Measurements from ENCODE around the gene S100A7A.

S100A7A gene

DNA sequence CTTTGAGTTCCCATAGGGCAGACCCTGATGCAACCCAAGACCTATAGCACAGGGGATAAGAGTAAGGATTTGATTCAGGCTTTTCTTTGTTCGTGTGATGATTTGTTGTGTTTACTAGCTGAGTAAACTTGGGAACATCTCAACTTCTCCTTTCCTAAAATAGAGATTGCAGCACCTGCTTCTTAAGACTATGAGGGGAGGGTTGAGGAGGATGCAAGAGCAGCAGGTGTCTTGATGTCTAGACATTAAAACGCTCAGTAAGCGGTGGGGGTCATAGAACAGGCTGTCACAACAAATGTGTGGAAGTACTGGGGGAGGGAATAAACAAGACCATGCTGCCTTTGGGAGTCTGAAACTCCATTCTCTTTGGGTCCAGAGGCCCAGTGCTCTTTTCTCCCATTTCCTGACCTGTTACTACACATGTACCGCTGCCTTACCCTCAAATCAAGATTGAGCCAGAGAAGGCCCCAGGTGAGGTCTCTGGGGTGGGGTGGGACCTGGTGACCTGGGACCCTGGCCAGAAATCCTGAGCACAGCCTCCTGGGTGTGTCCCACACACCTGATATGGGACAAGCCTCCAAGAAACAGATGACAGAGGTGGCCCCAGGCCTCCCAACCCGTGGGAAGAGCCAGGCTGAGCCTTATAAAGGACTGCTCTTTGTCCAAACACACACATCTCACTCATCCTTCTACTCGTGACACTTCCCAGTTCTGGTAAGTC lies at the start of gene S100A7A:
Gene S100A7A, plus strand, starts transcription at position 671 of the 721 bp plus-strand sequence. CDS start 1,563 bp downstream, outside the sequence.
- TF ChIP-seq, protein P1, sequence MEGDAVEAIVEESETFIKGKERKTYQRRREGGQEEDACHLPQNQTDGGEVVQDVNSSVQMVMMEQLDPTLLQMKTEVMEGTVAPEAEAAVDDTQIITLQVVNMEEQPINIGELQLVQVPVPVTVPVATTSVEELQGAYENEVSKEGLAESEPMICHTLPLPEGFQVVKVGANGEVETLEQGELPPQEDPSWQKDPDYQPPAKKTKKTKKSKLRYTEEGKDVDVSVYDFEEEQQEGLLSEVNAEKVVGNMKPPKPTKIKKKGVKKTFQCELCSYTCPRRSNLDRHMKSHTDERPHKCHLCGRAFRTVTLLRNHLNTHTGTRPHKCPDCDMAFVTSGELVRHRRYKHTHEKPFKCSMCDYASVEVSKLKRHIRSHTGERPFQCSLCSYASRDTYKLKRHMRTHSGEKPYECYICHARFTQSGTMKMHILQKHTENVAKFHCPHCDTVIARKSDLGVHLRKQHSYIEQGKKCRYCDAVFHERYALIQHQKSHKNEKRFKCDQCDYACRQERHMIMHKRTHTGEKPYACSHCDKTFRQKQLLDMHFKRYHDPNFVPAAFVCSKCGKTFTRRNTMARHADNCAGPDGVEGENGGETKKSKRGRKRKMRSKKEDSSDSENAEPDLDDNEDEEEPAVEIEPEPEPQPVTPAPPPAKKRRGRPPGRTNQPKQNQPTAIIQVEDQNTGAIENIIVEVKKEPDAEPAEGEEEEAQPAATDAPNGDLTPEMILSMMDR (IDR thresholded peaks at IDR 0.05), result no peak
- H3K27ac ChIP-seq, result no peak within 1 kb of the TSS

DNA sequence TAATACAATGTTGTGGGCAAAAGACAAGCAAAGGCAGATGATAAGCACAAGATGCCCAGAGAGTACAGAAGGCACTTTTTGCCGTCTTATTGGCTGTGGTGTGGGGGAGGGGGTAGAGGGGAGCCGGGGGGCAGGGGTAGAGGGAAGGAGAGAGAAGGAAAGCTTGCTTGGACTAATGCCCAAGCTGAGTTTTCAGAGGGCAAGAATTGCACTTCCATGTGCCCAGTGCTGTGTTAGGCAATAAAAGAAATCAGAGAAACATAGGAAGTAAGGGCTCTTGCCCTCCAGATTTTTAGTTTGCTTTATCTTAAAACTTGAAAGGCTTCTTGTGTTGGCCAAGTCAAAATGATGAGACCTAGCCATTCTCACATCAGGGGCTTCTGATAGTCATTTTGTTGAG lies 49.2 kb upstream of the S100A7A start:
- TF ChIP-seq, protein P1 (IDR thresholded peaks at IDR 0.05), result no peak
- no peak for TF ChIP-seq ZFX (IDR thresholded peaks at IDR 0.05; ENCODE audit: borderline replicate concordance)
- no peak overlapping the region for H3K27ac ChIP-seq

DNA sequence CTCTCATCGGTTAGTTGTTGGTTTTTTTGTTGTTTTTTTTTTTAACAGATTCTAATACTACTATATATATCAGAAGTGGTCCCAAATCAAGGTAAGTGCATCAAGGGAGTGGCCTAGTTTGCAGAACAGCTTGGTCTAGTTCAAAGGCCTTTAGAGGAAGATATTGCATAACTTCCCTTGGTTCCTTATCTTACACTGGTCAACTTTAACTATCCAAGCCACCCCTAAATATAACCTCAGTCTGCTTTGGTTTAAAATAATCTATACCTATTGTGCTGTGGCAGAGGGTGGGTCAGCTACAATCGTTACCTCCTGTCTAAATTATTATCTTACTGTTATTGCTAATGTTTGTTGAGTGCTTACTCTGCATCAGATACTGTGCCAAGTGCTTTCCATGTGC lies 47.8 kb upstream of the S100A7A start:
- TF ChIP-seq ZFX (IDR thresholded peaks at IDR 0.05; ENCODE audit: borderline replicate concordance), result no peak
- TF ChIP-seq, protein P1 (IDR thresholded peaks at IDR 0.05), result no peak
- no peak overlapping the region for H3K27ac ChIP-seq

DNA sequence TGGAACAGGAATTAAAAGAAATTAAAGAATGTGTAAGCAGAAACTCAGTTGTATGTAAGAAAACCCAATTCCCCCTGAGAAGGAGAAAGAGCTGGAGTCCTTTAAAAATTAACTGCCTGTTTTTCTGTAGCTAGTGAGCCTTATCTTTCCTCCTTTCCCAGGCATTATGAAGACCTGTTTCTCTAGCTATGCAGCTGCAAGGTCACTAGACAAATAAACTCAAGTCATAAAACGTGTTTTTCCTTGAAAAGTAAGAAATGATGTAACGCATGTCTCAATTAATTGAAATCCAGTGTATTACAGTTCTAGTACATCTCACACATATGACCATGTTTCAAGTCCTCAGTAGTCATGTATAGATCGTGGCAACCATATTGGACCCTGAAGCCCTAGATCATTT lies 46.2 kb upstream of the S100A7A start:
- TF ChIP-seq, protein P1 (IDR thresholded peaks at IDR 0.05), result no peak
- no peak for TF ChIP-seq ZFX (IDR thresholded peaks at IDR 0.05; ENCODE audit: borderline replicate concordance)
- no peak overlapping the region for H3K27ac ChIP-seq

DNA sequence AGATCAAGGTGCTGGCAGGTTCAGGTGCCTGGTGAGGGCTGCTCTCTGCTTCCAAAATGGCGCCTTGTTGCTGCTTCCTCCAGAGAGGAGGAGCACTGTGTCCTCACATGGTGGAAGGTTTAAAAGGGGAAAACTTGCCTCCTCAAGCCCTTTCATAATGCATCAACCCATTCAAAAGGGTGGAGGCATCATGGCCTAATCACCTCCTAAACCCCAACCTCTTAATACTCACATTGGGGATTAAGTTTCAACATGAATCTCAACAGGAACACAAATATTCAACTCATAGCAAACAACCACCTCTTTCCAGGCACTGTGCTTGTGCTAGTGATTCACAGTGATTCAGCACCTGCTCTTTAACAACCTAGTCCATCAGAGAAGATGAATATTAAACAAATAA lies 45.1 kb upstream of the S100A7A start:
- H3K27ac ChIP-seq, result no peak overlapping the region
- TF ChIP-seq, protein P1 (IDR thresholded peaks at IDR 0.05), result no peak
- no peak for TF ChIP-seq ZFX (IDR thresholded peaks at IDR 0.05; ENCODE audit: borderline replicate concordance)

DNA sequence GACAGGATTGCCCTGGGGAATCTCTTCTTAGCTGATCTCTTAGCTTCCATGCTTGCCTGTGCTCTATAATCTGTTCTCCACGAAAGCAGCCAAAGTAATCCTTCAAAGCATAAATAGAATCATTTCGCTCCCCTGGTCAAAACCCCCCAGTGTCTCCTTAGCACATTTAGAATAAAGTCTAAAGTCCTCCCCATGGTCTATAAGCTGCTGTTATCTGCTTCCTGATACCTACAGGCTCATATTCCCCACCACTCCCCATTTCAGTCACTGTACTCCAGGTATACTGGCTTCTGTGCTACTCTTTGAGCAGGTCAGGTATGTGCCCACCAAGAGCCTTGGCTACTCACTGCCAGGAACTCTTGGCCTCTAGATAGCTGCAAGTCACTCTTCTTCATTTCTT lies 43.7 kb upstream of the S100A7A start:
- no peak overlapping the region for H3K27ac ChIP-seq
- TF ChIP-seq ZFX (IDR thresholded peaks at IDR 0.05; ENCODE audit: borderline replicate concordance), result no peak

DNA sequence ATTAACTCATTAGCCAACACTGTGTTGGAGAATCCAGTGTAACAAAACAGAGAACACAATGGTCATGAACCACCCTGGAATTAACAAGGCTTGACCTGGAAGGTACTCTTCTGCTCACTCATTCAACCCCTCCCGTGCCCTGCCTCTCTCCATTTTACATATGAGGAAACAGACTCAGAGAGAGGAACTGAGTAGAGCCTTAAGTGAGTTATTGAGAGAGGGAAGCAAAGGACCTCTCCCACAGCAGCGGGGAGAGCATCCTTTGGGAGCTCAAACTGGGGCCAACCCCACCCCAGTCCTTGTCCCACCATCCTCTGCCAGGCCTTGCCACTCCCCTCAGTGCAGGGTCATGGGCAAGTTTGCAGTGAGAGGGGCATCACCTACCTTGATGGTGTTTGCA lies 42.2 kb upstream of the S100A7A start:
- no peak for TF ChIP-seq ZFX (IDR thresholded peaks at IDR 0.05; ENCODE audit: borderline replicate concordance)
- TF ChIP-seq, protein P1 (IDR thresholded peaks at IDR 0.05), result no peak
- H3K27ac ChIP-seq, result no peak overlapping the region

DNA sequence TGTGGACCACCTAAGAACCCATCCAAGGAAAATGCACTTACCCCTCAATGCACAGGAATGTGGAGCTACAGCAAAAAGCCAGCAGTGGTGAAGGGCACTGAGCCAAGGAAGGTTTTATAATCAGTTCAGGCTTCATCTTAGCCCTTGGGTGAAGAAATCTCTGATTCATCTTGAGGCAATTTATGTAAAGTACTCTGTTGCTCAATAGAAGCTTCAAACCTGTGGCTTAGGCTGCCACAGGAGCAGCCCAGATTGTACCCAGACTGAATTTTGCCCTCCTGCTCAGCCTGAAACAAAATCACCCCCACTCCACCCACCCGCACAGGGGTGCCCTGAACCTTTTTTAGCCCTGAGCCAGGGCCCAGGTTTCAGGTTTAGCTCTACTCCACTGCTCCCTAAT lies 40.8 kb upstream of the S100A7A start, which contains the start of gene S100A12:
Gene S100A12, minus strand, starts transcription at position 111 of the 400 bp plus-strand sequence. CDS start 1,029 bp downstream, outside the sequence.
- H3K27ac ChIP-seq, result no peak within 1 kb of the TSS
- no peak for TF ChIP-seq ZFX (IDR thresholded peaks at IDR 0.05; ENCODE audit: borderline replicate concordance)
- TF ChIP-seq, protein P1 (IDR thresholded peaks at IDR 0.05), result no peak

Data from 22Rv1 (cell line).